GM19395 (cell line): Measurements from ENCODE around the gene SLC38A6.

Experiments
- ATAC-seq: cut with Tn5 transposase; IDR thresholded peaks from one replicate; pipeline ENCODE4 v1.9.1; 2021; ENCODE audit warnings: mild to moderate bottlenecking, moderate library complexity; ENCODE audit not compliant: unreplicated experiment

Gene SLC38A6

GRCh38 chr14:60975551-60975950, 5.5 kb upstream of the SLC38A6 start:
- no peak for ATAC-seq

DNA sequence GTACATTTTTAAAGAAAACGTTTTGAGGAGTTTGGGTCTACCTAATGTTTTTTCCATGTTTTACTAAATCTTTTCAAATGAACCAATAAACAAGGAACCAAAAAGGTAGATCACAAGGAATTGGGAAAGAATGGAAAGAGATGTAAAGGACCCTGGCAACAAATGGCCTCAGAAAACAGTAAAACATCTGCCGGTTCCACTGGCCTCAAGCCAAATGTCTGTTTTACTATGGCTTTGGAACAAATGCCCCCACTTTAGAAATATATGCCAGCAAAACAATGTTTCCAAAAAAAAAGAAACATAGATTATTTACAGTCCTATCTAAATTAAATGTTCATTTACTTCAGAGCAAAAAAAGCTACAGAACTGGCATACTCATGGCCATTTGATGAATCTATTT, 3.2 kb upstream of the SLC38A6 start:
- no peak for ATAC-seq

DNA sequence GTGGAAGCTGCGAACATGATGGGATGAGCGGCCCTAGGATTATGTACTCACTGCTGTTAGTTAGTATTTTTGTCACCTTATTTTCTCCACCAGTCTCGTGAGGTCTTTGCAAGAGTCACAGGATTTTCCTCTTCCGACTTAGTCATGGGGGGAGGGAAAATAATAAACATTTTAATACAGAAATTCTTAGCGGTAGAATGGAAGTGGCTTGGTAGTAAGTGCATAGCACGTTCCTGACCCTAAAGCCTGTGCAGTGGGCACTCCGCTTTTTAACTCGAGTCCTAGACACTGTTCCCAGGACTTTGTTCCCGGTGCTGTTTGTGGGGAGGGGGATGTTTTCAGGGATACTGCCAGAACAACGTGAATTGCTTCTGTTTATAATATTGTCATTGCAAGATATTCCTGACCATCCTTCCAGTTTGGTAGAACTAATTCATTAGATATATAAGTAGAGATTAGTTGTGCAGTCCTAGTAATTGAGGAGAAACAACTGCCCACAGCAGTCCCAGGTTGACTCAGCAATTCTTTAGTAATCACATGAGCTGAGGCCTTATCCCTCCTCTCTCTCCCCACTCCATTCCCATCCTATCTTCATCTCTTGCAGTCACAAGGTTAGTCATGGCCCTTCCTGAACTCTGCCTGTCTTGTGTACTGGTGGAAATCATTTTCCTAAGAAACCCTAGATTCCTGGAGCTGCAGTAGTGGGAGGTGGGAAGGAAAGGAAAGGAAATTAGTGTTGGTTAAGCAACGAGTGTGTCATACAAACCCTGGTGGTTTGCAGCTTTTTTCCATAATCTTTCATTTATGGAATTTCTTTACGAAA, 799 bp downstream of the SLC38A6 start:
- peak; percentile 1 for ATAC-seq

GRCh38 chr14:60984196-60984595, 3.2 kb downstream of the SLC38A6 start:
- ATAC-seq: no peak

DNA sequence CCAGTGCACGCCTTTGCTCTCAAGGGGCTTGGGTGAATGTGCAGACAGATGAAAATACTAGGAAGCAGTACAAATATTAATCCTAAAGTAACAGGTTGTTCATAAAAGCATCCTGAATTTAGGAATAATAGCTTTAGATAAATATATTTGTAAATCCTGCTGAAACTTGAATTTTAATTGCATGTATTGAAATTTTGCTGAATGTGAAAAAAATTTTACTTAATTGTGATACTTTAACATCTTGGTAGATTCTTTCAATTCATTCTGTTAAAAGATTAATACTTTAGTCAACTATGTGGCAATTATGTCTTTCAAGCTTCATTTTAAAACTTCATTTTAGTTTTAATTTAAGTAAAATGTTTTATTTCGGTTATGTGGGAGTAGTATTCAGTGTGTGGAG, 5.5 kb downstream of the SLC38A6 start:
- ATAC-seq: no peak

- ATAC-seq: no peak
Observed at GRCh38 chr14:60989599-60989998, 8.6 kb downstream of the SLC38A6 start.

DNA sequence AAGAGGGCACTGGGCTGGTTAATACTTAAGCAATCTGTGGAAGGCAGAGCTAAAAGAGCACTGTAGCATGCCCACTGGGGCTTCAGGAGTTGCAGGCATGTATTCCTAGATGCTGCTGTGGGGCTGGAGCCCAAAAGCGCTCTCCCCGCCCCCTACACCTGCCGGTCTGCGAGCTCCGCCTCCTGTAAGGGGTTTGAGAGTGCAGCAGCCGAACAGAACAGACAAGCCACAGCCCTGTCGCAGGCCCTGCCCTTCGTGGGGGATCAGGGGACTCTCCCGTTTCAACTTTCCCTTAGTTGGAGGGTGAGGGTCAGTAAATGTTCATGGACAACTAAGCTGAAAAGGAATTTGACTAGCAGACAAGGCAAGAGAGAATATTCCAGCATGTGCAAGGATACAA, 17.6 kb downstream of the SLC38A6 start:
- no peak for ATAC-seq

DNA sequence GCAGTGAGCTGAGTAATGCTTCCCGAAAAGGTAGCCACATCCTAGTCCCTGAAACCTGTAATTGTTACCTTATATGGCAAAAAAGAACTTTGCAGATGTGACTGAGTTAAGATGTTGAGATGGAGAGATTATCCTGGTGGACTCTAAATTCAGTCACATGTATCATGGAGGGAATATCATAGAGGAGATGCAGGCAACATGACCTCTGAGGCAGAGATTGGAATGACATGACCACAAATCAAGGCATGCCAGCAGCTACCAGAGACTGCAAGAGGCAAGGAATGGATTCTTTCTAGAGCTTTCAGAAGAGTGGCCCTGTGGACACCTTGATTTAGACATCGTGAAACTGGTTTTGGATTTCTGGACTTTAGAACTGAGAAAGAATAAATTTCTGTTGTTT, 18.5 kb downstream of the SLC38A6 start:
- no peak for ATAC-seq

GRCh38 chr14:61003571-61003970, 22.5 kb downstream of the SLC38A6 start:
- ATAC-seq: no peak

DNA sequence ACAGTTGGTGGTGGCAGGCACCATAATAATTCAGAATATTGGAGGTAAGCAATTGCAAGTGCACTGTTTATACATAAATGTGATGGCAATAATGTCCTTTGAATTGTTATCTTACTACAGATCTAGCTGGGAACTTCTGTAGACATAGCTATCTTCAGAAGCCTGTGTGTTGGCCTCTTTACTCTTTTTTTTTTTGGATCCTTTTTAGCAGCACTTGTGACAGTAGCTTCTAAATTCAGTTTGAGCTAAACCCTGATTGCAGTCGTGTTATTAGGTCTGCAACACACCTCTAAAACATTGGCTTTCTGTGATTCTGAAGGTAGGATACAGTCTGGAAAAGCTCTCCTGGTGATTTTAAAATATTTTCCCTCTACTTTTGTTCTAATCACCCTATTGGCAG, 38.5 kb downstream of the SLC38A6 start:
- ATAC-seq: no peak

- peak; percentile 86 for ATAC-seq
Observed at GRCh38 chr14:61025251-61026223, 44.5 kb downstream of the SLC38A6 start.

- ATAC-seq: no peak
Observed at GRCh38 chr14:61026526-61026925, 45.5 kb downstream of the SLC38A6 start.

DNA sequence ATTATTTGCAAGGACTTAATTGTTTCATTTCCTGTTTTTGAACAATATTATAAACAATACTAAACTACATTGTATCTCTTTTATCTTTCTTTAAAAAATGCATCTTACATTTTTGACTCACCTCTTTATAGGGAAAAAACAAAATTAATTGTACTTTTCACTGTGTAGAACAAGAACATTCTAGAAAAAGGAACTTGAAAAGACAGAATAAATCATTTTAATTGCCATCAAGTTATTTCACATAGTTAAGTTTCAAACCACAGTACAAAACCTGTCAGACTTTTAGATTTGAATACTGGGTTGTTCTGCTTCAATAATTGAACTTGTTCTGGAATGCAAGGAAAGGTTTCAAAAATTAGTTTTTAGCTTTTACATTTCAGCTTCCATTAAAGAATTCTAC, 50.0 kb downstream of the SLC38A6 start:
- ATAC-seq: no peak

GRCh38 chr14:61033054-61033453, 52.0 kb downstream of the SLC38A6 start:
- no peak for ATAC-seq

- ATAC-seq: no peak
Observed at GRCh38 chr14:61033855-61034254, 52.8 kb downstream of the SLC38A6 start.

DNA sequence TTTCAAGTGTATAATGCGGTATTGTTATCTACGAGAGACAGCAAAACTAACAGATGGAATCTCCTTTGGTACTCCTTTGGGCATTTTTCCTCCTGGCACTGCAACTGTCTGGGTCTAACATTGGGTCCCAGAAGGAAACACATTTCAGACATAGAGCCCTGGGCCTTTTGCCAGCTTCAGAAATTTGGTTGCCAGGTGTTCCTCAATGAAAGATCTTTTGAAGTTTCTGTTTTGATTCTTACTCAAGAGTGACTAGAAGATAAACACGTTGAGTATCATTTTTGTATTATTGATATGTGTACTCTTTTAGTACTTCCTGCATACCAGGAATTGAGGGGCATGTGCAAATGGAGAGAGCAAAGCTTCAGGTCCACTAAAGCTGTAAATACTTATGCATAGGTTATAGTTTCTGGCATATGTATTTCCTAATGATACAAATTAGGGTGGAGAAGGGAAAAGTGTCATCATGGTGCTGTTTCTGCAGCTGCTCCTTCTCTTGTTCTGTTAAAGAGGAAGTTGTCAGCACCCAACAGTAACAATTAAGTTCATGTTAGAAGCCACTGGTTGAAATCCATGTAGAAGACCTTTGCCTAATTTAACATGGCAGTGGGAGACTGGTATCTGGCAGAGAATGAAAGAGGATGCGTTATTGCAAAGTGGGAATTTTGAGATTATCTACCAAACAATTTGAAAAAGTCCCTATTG, 53.5 kb downstream of the SLC38A6 start:
- peak; percentile 95 for ATAC-seq

GRCh38 chr14:61037215-61037614, 56.2 kb downstream of the SLC38A6 start:
- no peak for ATAC-seq

DNA sequence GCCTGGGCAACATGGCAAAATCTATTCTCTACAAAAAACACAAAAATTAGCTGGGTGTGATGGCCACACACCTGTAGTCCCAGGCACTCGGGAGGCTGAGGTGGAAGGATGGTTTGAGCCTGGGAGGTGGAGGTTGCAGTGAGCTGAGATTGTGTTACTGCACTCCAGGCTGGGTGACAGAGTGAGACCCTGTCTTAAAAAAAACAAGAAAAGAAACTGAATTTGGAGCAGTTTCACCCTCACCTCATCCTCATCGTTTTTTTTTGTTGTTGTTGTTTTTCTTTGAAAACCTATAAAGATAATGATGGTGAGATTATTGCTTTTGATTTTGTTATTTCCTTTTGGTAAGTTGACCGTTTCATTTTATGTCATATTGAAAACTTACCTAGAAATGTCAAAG, 60.7 kb downstream of the SLC38A6 start:
- no peak for ATAC-seq

- no peak for ATAC-seq
Observed at GRCh38 chr14:61042220-61042619, 61.2 kb downstream of the SLC38A6 start.

DNA sequence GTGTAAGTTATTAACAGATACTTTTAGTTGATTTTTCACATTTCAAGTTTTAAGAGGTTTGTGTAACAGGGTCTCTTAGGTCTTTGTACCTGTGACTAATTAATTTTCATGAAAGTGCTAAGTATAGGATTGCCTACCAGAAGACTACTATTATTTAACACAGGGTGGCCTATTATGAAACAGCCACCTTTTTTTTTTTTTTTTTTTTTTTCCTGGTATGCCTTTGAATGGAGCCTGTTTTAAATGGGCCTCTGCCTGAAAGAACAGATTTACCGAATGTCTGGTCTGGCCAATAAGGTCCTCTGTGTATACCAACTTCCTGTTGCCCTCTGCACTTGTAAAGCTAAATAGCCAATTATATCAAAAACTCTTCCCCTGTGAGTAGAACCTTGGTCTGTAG, 62.5 kb downstream of the SLC38A6 start:
- ATAC-seq: no peak

DNA sequence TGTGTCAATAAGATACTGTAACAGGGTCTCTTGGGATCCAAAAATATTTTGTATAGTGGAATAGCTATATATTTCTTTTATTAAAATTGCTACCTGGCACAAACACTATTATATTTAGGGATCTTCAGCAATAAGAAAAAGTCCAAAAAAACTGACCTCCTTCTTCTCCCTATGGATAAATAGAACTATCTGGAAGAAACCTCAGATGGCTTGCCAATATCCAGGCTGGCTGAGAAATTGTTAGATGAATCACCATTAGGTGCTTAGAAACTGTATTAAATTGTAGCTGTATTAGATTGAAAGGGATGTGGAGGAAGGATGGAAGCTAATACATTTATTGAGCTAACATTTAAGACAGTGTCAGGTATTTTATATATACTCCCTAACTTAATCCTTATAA, 66.0 kb downstream of the SLC38A6 start:
- ATAC-seq: no peak
